GM19193 (cell line): Measurements from ENCODE around the gene MIAT.
A peak's percentile ranks its signal among the peaks of the same experiment; 100 is the strongest.

Experiments
- POLR2A ChIP-seq: IDR thresholded peaks from 4 replicates; pipeline ENCODE4 v1.6.1; 2011; ENCODE audit not compliant: insufficient read depth, insufficient read length; ENCODE audit errors: extremely low read depth

The MIAT gene

DNA sequence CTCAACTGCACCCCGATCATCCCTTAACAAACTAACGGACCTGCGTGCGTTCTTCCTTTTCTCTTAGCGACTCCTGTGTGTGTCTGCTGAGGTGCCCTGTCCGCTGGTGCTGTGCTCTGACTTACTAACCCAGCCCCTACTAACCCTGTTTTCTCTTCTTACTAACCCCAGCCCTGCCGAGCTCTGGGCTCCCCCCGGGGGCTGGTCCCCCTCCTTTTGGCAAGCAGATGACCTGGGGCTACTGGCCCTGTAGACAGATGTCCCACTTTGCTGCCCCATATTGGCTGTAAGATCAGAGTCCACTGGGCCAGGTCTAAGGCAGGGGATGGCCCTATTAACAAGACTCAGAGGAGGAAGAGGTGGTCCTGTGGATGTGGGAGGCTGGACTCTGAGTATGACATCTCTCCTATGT, 14.7 kb downstream of the MIAT start:
- no peak for TF ChIP-seq POLR2A

GRCh38 chr22:26672590-26673468, 15.4 kb downstream of the MIAT start:
- TF ChIP-seq POLR2A, result peak; percentile 75

- TF ChIP-seq POLR2A, result no peak
These were observed 16.1 kb downstream of the MIAT start for GRCh38 chr22:26673486-26673885.

GRCh38 chr22:26674211-26675190, 17.1 kb downstream of the MIAT start:
- no peak for TF ChIP-seq POLR2A

DNA sequence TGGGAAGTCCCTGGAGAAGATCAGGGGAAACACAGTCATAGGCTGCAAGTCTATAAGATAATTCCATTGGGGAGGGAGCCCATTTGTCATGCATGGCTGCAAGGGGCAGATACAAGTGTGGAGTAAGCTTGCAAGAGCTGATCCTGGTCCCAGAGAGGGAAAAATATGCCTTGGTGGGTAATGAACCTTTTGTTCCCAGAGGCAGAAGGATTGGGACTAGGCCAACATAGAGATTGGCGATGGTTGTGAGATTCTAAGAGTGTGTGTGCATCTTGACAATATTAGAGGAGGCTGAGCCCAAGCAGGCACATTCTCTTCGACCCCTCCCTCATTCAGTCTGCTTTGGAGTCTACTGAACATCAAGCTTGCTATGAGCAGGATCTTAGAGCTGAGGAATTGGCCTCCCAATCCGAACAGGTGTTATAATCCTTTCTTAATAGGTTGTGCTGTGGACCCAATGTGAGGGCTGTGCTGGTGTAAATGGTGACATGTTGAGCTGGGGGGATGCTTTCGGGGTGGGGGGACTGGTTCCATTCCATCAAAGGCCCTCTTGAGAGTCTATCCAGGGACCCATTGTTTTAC, 18.4 kb downstream of the MIAT start:
- TF ChIP-seq POLR2A, result no peak

DNA sequence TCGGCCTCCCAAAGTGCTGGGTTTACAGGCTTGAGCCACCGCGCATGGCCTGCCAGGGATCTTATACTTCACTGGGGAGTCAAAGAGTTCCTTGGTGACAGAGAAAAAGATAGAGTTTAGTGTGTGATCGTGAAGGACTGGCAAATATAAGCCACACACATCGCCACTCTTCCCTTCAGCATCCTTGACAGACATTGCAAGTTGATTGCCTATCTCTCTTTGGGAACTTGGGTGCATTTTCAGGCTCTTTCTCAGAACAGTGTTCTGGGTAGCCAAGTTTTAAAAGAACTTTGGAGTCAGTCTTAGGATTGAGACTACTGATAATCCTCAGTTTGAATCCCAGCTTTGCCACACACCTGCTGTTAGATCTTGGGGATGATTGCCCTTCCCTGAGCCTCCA, 19.8 kb downstream of the MIAT start:
- no peak for TF ChIP-seq POLR2A

- TF ChIP-seq POLR2A, result no peak
These were observed 21.7 kb downstream of the MIAT start for GRCh38 chr22:26679003-26679629.

DNA sequence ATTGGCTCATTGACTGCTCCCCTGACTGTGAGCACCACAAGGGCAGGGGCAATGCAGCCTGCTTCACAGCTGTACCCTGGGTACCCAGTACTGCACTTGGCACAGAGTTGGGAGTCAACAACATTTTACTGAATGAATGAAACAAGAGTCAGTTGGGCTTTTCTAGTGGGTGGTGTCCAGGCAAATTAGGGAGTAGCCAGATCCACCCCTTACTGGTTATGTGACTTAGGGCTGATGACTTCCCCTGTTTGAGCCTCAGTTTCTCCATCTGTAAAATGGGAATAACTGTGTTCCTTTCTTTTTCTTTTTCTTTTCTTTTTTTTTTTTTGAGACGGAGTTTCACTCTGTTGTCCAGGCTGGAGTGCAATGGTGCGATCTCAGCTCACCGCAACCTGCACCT, 23.1 kb downstream of the MIAT start:
- no peak for TF ChIP-seq POLR2A

DNA sequence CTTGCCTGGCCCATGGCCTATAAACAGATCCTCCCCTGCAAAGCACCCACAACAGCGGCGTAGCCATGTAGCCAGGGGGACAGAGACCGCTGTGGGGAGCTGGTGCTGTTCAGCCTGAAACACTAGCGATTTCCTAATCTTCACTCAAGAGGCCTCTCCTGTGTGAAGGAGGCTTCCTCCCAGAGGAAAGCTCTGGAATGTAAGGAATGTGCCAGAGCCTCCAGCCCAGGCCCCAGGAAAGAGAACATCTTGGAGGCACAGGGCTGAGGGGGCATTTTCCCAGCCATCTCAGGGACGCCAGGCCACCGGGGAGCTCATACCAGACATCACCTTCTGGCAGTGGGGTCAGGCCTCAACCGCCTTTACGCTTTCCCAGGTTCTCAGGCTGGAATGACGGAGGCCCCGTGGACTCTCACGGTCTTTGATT, 24.0 kb downstream of the MIAT start:
- no peak for TF ChIP-seq POLR2A

- TF ChIP-seq POLR2A, result no peak
These were observed 26.8 kb downstream of the MIAT start for GRCh38 chr22:26684168-26684567.

DNA sequence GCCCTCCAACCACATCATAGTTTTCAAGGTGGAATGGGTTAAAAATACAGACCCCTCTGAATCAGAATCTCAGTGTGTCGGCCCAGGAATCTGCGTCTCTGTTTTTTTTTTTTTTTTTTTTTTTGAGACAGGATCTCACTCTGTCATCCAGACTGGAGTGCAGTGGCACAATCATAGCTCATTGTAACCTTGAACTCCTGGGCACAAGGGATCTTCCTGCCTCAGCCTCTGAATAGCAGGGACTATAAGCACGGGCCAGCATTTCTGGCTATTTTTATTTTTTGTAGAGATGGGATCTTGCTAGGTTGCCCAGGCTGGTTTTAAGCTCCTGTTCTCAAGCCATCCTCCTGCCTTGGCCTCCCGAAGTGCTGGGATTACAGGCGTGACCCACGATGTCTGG, 28.2 kb downstream of the MIAT start:
- no peak for TF ChIP-seq POLR2A

- no peak for TF ChIP-seq POLR2A
These were observed 30.1 kb downstream of the MIAT start for GRCh38 chr22:26687439-26687838.

GRCh38 chr22:26689513-26690301, 32.3 kb downstream of the MIAT start:
- no peak for TF ChIP-seq POLR2A

GRCh38 chr22:26690654-26691376, 33.4 kb downstream of the MIAT start:
- TF ChIP-seq POLR2A, result no peak

- no peak for TF ChIP-seq POLR2A
These were observed 34.0 kb downstream of the MIAT start for GRCh38 chr22:26691377-26691716.
